ENCODE measurements around the gene CA5A.
A peak's percentile ranks its signal among the peaks of the same experiment; 100 is the strongest.
"Not testable (repeated sequence)": the region's sequence is repeated elsewhere in the genome, so short reads cannot be mapped to it uniquely, and the experiment has no call there.

CA5A gene

GRCh38 chr16:87936016-87936374 is 334 bp downstream of the CA5A start:
- not testable (repeated sequence) for H3K9ac ChIP-seq (ENCODE audit: low read length); H2BK120ac ChIP-seq (ENCODE audit: low read depth, low read length); DNase-seq; H3K4ac ChIP-seq (ENCODE audit: low read depth, low read length); H2BK5ac ChIP-seq (ENCODE audit: low read length); H2BK15ac ChIP-seq (replicated peaks; ENCODE audit: low read depth); H3K4me3 ChIP-seq (ENCODE audit: low read length); H2AK5ac ChIP-seq (ENCODE audit: low read length); H4K8ac ChIP-seq (ENCODE audit: low read depth, low read length); H3K27ac ChIP-seq (ENCODE audit: low read depth, low read length); H3K79me2 ChIP-seq (ENCODE audit: control insufficient read depth, insufficient read depth, low read length); H3K4me1 ChIP-seq (ENCODE audit: control insufficient read depth, low read depth, low read length); H3K23ac ChIP-seq (ENCODE audit: low read length); H4K5ac ChIP-seq (ENCODE audit: low read length); H3K18ac ChIP-seq (ENCODE audit: low read length); H3K4me2 ChIP-seq (ENCODE audit: low read length); H3K27me3 ChIP-seq (ENCODE audit: insufficient read depth, low read length, poor library complexity); H3K79me1 ChIP-seq (ENCODE audit: low read length); H3K56ac ChIP-seq (ENCODE audit: low read length); H3K36me3 ChIP-seq (ENCODE audit: control insufficient read depth, insufficient read depth, low read length)
- WGBS (ENCODE audit: extremely low coverage, insufficient coverage, low lambda C conversion rate) = no CpG with 5 or more reads among the region's 14 CpGs

GRCh38 chr16:87934752-87935425 is 1.4 kb downstream of the CA5A start:
- H2BK120ac ChIP-seq (ENCODE audit: low read depth, low read length); H3K18ac ChIP-seq (ENCODE audit: low read length); H3K4me1 ChIP-seq (ENCODE audit: control insufficient read depth, low read depth, low read length); H3K23ac ChIP-seq (ENCODE audit: low read length); H4K5ac ChIP-seq (ENCODE audit: low read length); H3K36me3 ChIP-seq (ENCODE audit: control insufficient read depth, insufficient read depth, low read length); H2AK5ac ChIP-seq (ENCODE audit: low read length); H3K27me3 ChIP-seq (ENCODE audit: insufficient read depth, low read length, poor library complexity); H3K9ac ChIP-seq (ENCODE audit: low read length); H3K4me3 ChIP-seq (ENCODE audit: low read length); H4K8ac ChIP-seq (ENCODE audit: low read depth, low read length); H3K79me1 ChIP-seq (ENCODE audit: low read length); H2BK15ac ChIP-seq (replicated peaks; ENCODE audit: low read depth); H3K56ac ChIP-seq (ENCODE audit: low read length); DNase-seq; H3K27ac ChIP-seq (ENCODE audit: low read depth, low read length); H3K79me2 ChIP-seq (ENCODE audit: control insufficient read depth, insufficient read depth, low read length); H3K4me2 ChIP-seq (ENCODE audit: low read length); H3K4ac ChIP-seq (ENCODE audit: low read depth, low read length); H2BK5ac ChIP-seq (ENCODE audit: low read length): not testable (repeated sequence)
- no CpG with 5 or more reads among the region's 19 CpGs for WGBS (ENCODE audit: extremely low coverage, insufficient coverage, low lambda C conversion rate)

- WGBS (ENCODE audit: extremely low coverage, insufficient coverage, low lambda C conversion rate) = no CpG with 5 or more reads among the region's 3 CpGs
- H3K56ac ChIP-seq (ENCODE audit: low read length) = no peak overlapping the region
- no peak for DNase-seq
- H3K36me3 ChIP-seq (ENCODE audit: control insufficient read depth, insufficient read depth, low read length) = no peaks in the 10 kb centered on the region
- H3K4me3 ChIP-seq (ENCODE audit: low read length) = no peak overlapping the region
- no peaks in the 10 kb centered on the region for H3K79me2 ChIP-seq (ENCODE audit: control insufficient read depth, insufficient read depth, low read length)
- H2AK5ac ChIP-seq (ENCODE audit: low read length) = no peak overlapping the region
- H3K18ac ChIP-seq (ENCODE audit: low read length) = no peak overlapping the region
- no peaks in the 10 kb centered on the region for H3K4me1 ChIP-seq (ENCODE audit: control insufficient read depth, low read depth, low read length)
- no peak overlapping the region for H4K8ac ChIP-seq (ENCODE audit: low read depth, low read length)
- no peak overlapping the region for H2BK15ac ChIP-seq (replicated peaks; ENCODE audit: low read depth)
- no peaks in the 10 kb centered on the region for H3K79me1 ChIP-seq (ENCODE audit: low read length)
- no peak overlapping the region for H3K4ac ChIP-seq (ENCODE audit: low read depth, low read length)
- H2BK5ac ChIP-seq (ENCODE audit: low read length) = no peak overlapping the region
- H4K5ac ChIP-seq (ENCODE audit: low read length) = no peak overlapping the region
- no peaks in the 10 kb centered on the region for H3K27me3 ChIP-seq (ENCODE audit: insufficient read depth, low read length, poor library complexity)
- H3K23ac ChIP-seq (ENCODE audit: low read length) = no peak overlapping the region
- H3K9ac ChIP-seq (ENCODE audit: low read length) = no peak overlapping the region
- no peak overlapping the region for H3K4me2 ChIP-seq (ENCODE audit: low read length)
- H3K27ac ChIP-seq (ENCODE audit: low read depth, low read length) = no peak overlapping the region
- H2BK120ac ChIP-seq (ENCODE audit: low read depth, low read length) = no peak overlapping the region
Observed at GRCh38 chr16:87933140-87933495, 3.2 kb downstream of the CA5A start.

- not testable (repeated sequence) for H3K56ac ChIP-seq (ENCODE audit: low read length); H2BK120ac ChIP-seq (ENCODE audit: low read depth, low read length); H4K5ac ChIP-seq (ENCODE audit: low read length); DNase-seq; H3K23ac ChIP-seq (ENCODE audit: low read length); H3K4me2 ChIP-seq (ENCODE audit: low read length); H3K36me3 ChIP-seq (ENCODE audit: control insufficient read depth, insufficient read depth, low read length); H4K8ac ChIP-seq (ENCODE audit: low read depth, low read length); H2BK15ac ChIP-seq (replicated peaks; ENCODE audit: low read depth); H3K4me1 ChIP-seq (ENCODE audit: control insufficient read depth, low read depth, low read length); H3K27me3 ChIP-seq (ENCODE audit: insufficient read depth, low read length, poor library complexity); H3K79me2 ChIP-seq (ENCODE audit: control insufficient read depth, insufficient read depth, low read length); H3K79me1 ChIP-seq (ENCODE audit: low read length); H3K9ac ChIP-seq (ENCODE audit: low read length); H2BK5ac ChIP-seq (ENCODE audit: low read length); H2AK5ac ChIP-seq (ENCODE audit: low read length); H3K27ac ChIP-seq (ENCODE audit: low read depth, low read length); H3K4ac ChIP-seq (ENCODE audit: low read depth, low read length); H3K4me3 ChIP-seq (ENCODE audit: low read length); H3K18ac ChIP-seq (ENCODE audit: low read length)
- no CpG with 5 or more reads among the region's 17 CpGs for WGBS (ENCODE audit: extremely low coverage, insufficient coverage, low lambda C conversion rate)
Observed at GRCh38 chr16:87932475-87933139, 3.7 kb downstream of the CA5A start.

- Histone ChIP-seq H3K79me1 (ENCODE audit: low read length) (no peaks in the 10 kb centered on the region), H3K4ac (ENCODE audit: low read depth, low read length) (no peak overlapping the region), H2AK5ac (ENCODE audit: low read length) (no peak overlapping the region), H3K56ac (ENCODE audit: low read length) (no peak overlapping the region), H4K8ac (ENCODE audit: low read depth, low read length) (no peak overlapping the region), H3K4me3 (ENCODE audit: low read length) (no peak overlapping the region), H3K9ac (ENCODE audit: low read length) (no peak overlapping the region), H3K4me2 (ENCODE audit: low read length) (no peak overlapping the region), H4K5ac (ENCODE audit: low read length) (no peak overlapping the region), H3K27me3 (ENCODE audit: insufficient read depth, low read length, poor library complexity) (no peaks in the 10 kb centered on the region), H2BK5ac (ENCODE audit: low read length) (no peak overlapping the region), H3K79me2 (ENCODE audit: control insufficient read depth, insufficient read depth, low read length) (no peaks in the 10 kb centered on the region), H3K36me3 (ENCODE audit: control insufficient read depth, insufficient read depth, low read length) (no peaks in the 10 kb centered on the region), H3K23ac (ENCODE audit: low read length) (no peak overlapping the region), H2BK15ac (replicated peaks; ENCODE audit: low read depth) (no peak overlapping the region), H3K18ac (ENCODE audit: low read length) (no peak overlapping the region), H3K27ac (ENCODE audit: low read depth, low read length) (no peak overlapping the region), H3K4me1 (ENCODE audit: control insufficient read depth, low read depth, low read length) (no peaks in the 10 kb centered on the region), H2BK120ac (ENCODE audit: low read depth, low read length) (no peak overlapping the region)
- DNase-seq = no peak
- WGBS (ENCODE audit: extremely low coverage, insufficient coverage, low lambda C conversion rate) = no CpG with 5 or more reads among the region's 17 CpGs
Observed at GRCh38 chr16:87931504-87931903, 4.8 kb downstream of the CA5A start.

GRCh38 chr16:87930456-87930855 is 5.9 kb downstream of the CA5A start:
- H2AK5ac ChIP-seq (ENCODE audit: low read length) = no peak overlapping the region
- no peaks in the 10 kb centered on the region for H3K79me2 ChIP-seq (ENCODE audit: control insufficient read depth, insufficient read depth, low read length)
- H3K4me2 ChIP-seq (ENCODE audit: low read length) = no peak overlapping the region
- H2BK120ac ChIP-seq (ENCODE audit: low read depth, low read length) = no peak overlapping the region
- no peaks in the 10 kb centered on the region for H3K27me3 ChIP-seq (ENCODE audit: insufficient read depth, low read length, poor library complexity)
- H3K4ac ChIP-seq (ENCODE audit: low read depth, low read length) = no peak overlapping the region
- WGBS (ENCODE audit: extremely low coverage, insufficient coverage, low lambda C conversion rate) = no CpG with 5 or more reads among the region's 11 CpGs
- H3K56ac ChIP-seq (ENCODE audit: low read length) = no peak overlapping the region
- H3K23ac ChIP-seq (ENCODE audit: low read length) = no peak overlapping the region
- no peak overlapping the region for H2BK15ac ChIP-seq (replicated peaks; ENCODE audit: low read depth)
- no peak overlapping the region for H4K8ac ChIP-seq (ENCODE audit: low read depth, low read length)
- H3K79me1 ChIP-seq (ENCODE audit: low read length) = no peaks in the 10 kb centered on the region
- no peaks in the 10 kb centered on the region for H3K4me1 ChIP-seq (ENCODE audit: control insufficient read depth, low read depth, low read length)
- no peaks in the 10 kb centered on the region for H3K36me3 ChIP-seq (ENCODE audit: control insufficient read depth, insufficient read depth, low read length)
- H3K4me3 ChIP-seq (ENCODE audit: low read length) = no peak overlapping the region
- H3K18ac ChIP-seq (ENCODE audit: low read length) = no peak overlapping the region
- H2BK5ac ChIP-seq (ENCODE audit: low read length) = no peak overlapping the region
- peak; percentile 41 for DNase-seq
- H4K5ac ChIP-seq (ENCODE audit: low read length) = no peak overlapping the region
- H3K27ac ChIP-seq (ENCODE audit: low read depth, low read length) = no peak overlapping the region
- H3K9ac ChIP-seq (ENCODE audit: low read length) = no peak overlapping the region

Measured in mesendoderm (in vitro differentiated cells).